ENCODE data around the gene DLG2. TPM values are rescaled to one million over a fixed set of nuclear protein-coding genes. Genes with fewer than 3 reads are reported as not detected.
"Not testable (repeated sequence)": the region's sequence is repeated elsewhere in the genome, so short reads cannot be mapped to it uniquely, and the experiment has no call there.

DLG2 gene
- total RNA-seq, 1 donor from 2014 or later = 0.43 TPM

GRCh38 chr11:85619499-85619898 lies 7.6 kb downstream of the DLG2 start:
- DNase-seq (ENCODE audit: low spot score in 2 of 2) = no peak
- no peaks in the 10 kb centered on the region for H3K4me1 ChIP-seq
- H3K27ac ChIP-seq = no peak overlapping the region
- H3K4me3 ChIP-seq = no peak overlapping the region
- TF ChIP-seq CTCF (IDR thresholded peaks at IDR 0.05) = no peak
- H3K9me3 ChIP-seq = no peaks in the 10 kb centered on the region
- no peaks in the 10 kb centered on the region for H3K36me3 ChIP-seq
- no peaks in the 10 kb centered on the region for H3K27me3 ChIP-seq
- intact Hi-C loops (cut with DNase I) = no loop called here

- H3K4me1 ChIP-seq; intact Hi-C loops (cut with DNase I); H3K4me3 ChIP-seq; H3K27ac ChIP-seq; H3K9me3 ChIP-seq; DNase-seq (ENCODE audit: low spot score in 2 of 2); H3K36me3 ChIP-seq; H3K27me3 ChIP-seq: not testable (repeated sequence)
Observed at GRCh38 chr11:85611643-85612042, 15.5 kb downstream of the DLG2 start.

- DNase-seq (ENCODE audit: low spot score in 2 of 2); H3K27me3 ChIP-seq; H3K27ac ChIP-seq; H3K4me1 ChIP-seq; H3K36me3 ChIP-seq; H3K9me3 ChIP-seq; H3K4me3 ChIP-seq; intact Hi-C loops (cut with DNase I): not testable (repeated sequence)
Observed at GRCh38 chr11:85609286-85609685, 17.9 kb downstream of the DLG2 start.

- H3K36me3 ChIP-seq; intact Hi-C loops (cut with DNase I); H3K27ac ChIP-seq; DNase-seq (ENCODE audit: low spot score in 2 of 2); H3K27me3 ChIP-seq; H3K4me1 ChIP-seq; H3K9me3 ChIP-seq; H3K4me3 ChIP-seq: not testable (repeated sequence)
Observed at GRCh38 chr11:85608621-85609020, 18.5 kb downstream of the DLG2 start.

GRCh38 chr11:85606237-85606636 lies 20.9 kb downstream of the DLG2 start:
- H3K4me3 ChIP-seq; H3K4me1 ChIP-seq; H3K27me3 ChIP-seq; intact Hi-C loops (cut with DNase I); H3K27ac ChIP-seq; H3K36me3 ChIP-seq; DNase-seq (ENCODE audit: low spot score in 2 of 2); H3K9me3 ChIP-seq: not testable (repeated sequence)

GRCh38 chr11:85603220-85603619 lies 23.9 kb downstream of the DLG2 start:
- H3K27ac ChIP-seq = no peak overlapping the region
- TF ChIP-seq CTCF (IDR thresholded peaks at IDR 0.05) = no peak
- intact Hi-C loops (cut with DNase I) = no loop called here
- H3K9me3 ChIP-seq = no peaks in the 10 kb centered on the region
- no peak for DNase-seq (ENCODE audit: low spot score in 2 of 2)
- no peaks in the 10 kb centered on the region for H3K4me1 ChIP-seq
- peaks cover 0 to 2% of the 10 kb centered on the region in 2 donors for H3K36me3 ChIP-seq
- H3K27me3 ChIP-seq = no peaks in the 10 kb centered on the region
- no peak overlapping the region for H3K4me3 ChIP-seq

- H3K4me1 ChIP-seq = no peaks in the 10 kb centered on the region
- H3K27me3 ChIP-seq = no peaks in the 10 kb centered on the region
- no peaks in the 10 kb centered on the region for H3K36me3 ChIP-seq
- no peak for DNase-seq (ENCODE audit: low spot score in 2 of 2)
- no peaks in the 10 kb centered on the region for H3K9me3 ChIP-seq
- no peak overlapping the region for H3K4me3 ChIP-seq
- intact Hi-C loops (cut with DNase I) = no loop called here
- H3K27ac ChIP-seq = no peak overlapping the region
- TF ChIP-seq CTCF (IDR thresholded peaks at IDR 0.05) = no peak
Observed at GRCh38 chr11:85602526-85603213, 24.5 kb downstream of the DLG2 start.

GRCh38 chr11:85599083-85599482 lies 28.1 kb downstream of the DLG2 start:
- DNase-seq (ENCODE audit: low spot score in 2 of 2) = no peak
- Histone ChIP-seq H3K9me3 (no peaks in the 10 kb centered on the region), H3K4me1 (no peaks in the 10 kb centered on the region), H3K36me3 (no peaks in the 10 kb centered on the region), H3K27ac (no peak overlapping the region), H3K4me3 (no peak overlapping the region), H3K27me3 (no peaks in the 10 kb centered on the region)
- intact Hi-C loops (cut with DNase I) = loop anchor here (5.0 kb wide), 1 partner anchor 213 kb away; the partner anchor contains the start of gene SYTL2
- no peak for TF ChIP-seq CTCF (IDR thresholded peaks at IDR 0.05)
